Suprapubic skin (tissue), 4 donors: ENCODE results near the gene ELF5. TPM values are rescaled to one million over a fixed set of nuclear protein-coding genes. Genes with fewer than 3 reads are reported as not detected.

Experiments used
- DNase-seq, 2 donors: peaks; one replicate each; pipeline ENCODE4 v3.0.0-alpha.2; 2019; ENCODE audit warnings: low spot score in 2 of 2
- H3K27ac ChIP-seq: fragments of 200-600 bp; sonication (generic); one replicate; pipeline ENCODE4 v1.5.1; 2019
- H3K27me3 ChIP-seq: fragments of 200-600 bp; sonication (generic); one replicate; pipeline ENCODE4 v1.5.1; 2019
- H3K36me3 ChIP-seq: fragments of 200-600 bp; sonication (generic); one replicate; pipeline ENCODE4 v1.5.1; 2019
- H3K4me1 ChIP-seq: fragments of 200-600 bp; sonication (generic); one replicate; pipeline ENCODE4 v1.5.1; 2019
- H3K4me3 ChIP-seq: fragments of 200-600 bp; sonication (generic); one replicate; pipeline ENCODE4 v1.5.1; 2019; ENCODE audit warnings: mild to moderate bottlenecking
- H3K9me3 ChIP-seq: fragments of 200-600 bp; sonication (generic); one replicate; pipeline ENCODE4 v1.5.1; 2019
- EP300 ChIP-seq: sonication (generic); formaldehyde crosslinking; IDR thresholded peaks from one replicate; pipeline ENCODE4 v1.6.1; 2017; ENCODE audit warnings: antibody characterized with exemption
- POLR2A ChIP-seq, 2 donors: fragments of 450-650 bp; IDR thresholded peaks; one replicate each; pipeline ENCODE4 v1.6.1; 2017; ENCODE audit warnings: antibody characterized with exemption in 2 of 2, mild to moderate bottlenecking in 2 of 2, moderate library complexity in 2 of 2
- POLR2AphosphoS5 ChIP-seq, 3 donors: sonication (generic); formaldehyde crosslinking; IDR thresholded peaks; one replicate each; pipeline ENCODE4 v1.6.1; 2017; ENCODE audit warnings: antibody characterized with exemption in 3 of 3
- WGBS: methylation state at CpG from one replicate; pipeline ENCODE4 v1.1.5; 2018; 5-methylcytosine and 5-hydroxymethylcytosine counted together
- total RNA-seq, 4 donors: library from RNA; depleted of rRNA; stranded (reverse); fragments of >200 nt; gene quantifications; one replicate each; pipeline ENCODE4 v1.1.0, GENCODE V29; 2016
- TF ChIP-seq, protein P1 (sequence below), 2 donors: fragments of 200-600 bp in 1 of 2; fragments of 450-650 bp in 1 of 2; sonication (generic) in 1 of 2; IDR thresholded peaks; one replicate each; pipeline ENCODE4 v1.5.1; 2016 to 2019; ENCODE audit warnings: antibody characterized with exemption in 2 of 2, mild to moderate bottlenecking in 1 of 2, moderate library complexity in 1 of 2

Gene ELF5
- total RNA-seq = 10 to 100 TPM in 3 of 4 donors, 1 to 10 TPM in 1; 7.9 to 20.4 (median 11.9) TPM

- Histone ChIP-seq H3K9me3 (no peaks in the 10 kb centered on the region), H3K27ac (peak within 1 kb of the TSS; percentile 51), H3K36me3 (no peaks in the 10 kb centered on the region), H3K4me1 (peaks cover 4% of the 10 kb centered on the region), H3K27me3 (no peaks in the 10 kb centered on the region), H3K4me3 (no peak within 1 kb of the TSS)
- 86% methylated on average over 17 of the region's 17 CpGs for WGBS
- no peak for TF ChIP-seq EP300
- no peak for TF ChIP-seq POLR2A (IDR thresholded peaks at IDR 0.05)
- TF ChIP-seq POLR2AphosphoS5 (IDR thresholded peaks at IDR 0.05) = no peak
- TF ChIP-seq, protein P1, sequence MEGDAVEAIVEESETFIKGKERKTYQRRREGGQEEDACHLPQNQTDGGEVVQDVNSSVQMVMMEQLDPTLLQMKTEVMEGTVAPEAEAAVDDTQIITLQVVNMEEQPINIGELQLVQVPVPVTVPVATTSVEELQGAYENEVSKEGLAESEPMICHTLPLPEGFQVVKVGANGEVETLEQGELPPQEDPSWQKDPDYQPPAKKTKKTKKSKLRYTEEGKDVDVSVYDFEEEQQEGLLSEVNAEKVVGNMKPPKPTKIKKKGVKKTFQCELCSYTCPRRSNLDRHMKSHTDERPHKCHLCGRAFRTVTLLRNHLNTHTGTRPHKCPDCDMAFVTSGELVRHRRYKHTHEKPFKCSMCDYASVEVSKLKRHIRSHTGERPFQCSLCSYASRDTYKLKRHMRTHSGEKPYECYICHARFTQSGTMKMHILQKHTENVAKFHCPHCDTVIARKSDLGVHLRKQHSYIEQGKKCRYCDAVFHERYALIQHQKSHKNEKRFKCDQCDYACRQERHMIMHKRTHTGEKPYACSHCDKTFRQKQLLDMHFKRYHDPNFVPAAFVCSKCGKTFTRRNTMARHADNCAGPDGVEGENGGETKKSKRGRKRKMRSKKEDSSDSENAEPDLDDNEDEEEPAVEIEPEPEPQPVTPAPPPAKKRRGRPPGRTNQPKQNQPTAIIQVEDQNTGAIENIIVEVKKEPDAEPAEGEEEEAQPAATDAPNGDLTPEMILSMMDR (IDR thresholded peaks at IDR 0.05) = no peak
- DNase-seq = no peak
These were observed at the start of gene ELF5 for GRCh38 chr11:34513682-34514449. Gene ELF5, minus strand, starts transcription at chr11:34513794. Its CDS starts 8,045 bp downstream, at chr11:34505749.

DNA sequence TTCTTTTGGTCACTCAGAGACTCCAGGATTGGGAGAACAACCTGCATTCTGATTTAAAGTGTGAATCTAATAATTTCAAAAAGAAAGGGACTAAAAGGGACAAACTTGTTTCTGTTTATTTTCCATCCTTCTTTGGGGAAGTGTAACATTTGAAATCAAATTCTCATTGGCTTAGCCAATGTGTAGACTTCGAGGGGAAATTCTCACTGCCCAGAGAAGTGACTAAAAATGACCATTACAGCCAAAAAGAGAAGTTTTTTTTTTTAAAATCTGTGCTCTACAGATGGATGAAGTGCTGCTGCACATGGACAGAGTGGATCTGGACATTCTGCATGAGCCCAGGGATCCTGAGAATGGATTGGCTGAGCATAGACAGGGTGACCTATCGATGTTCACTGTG lies 49.4 kb upstream of the ELF5 start:
- H3K4me3 ChIP-seq = no peak overlapping the region
- peaks cover 5% of the 10 kb centered on the region for H3K4me1 ChIP-seq
- no peak for DNase-seq
- TF ChIP-seq EP300 (no peak), POLR2AphosphoS5 (IDR thresholded peaks at IDR 0.05) (no peak), POLR2A (IDR thresholded peaks at IDR 0.05) (no peak)
- TF ChIP-seq, protein P1 (IDR thresholded peaks at IDR 0.05) = no peak
- WGBS = 77% methylated on average over 2 of the region's 2 CpGs
- H3K9me3 ChIP-seq = no peaks in the 10 kb centered on the region
- H3K27ac ChIP-seq = no peak overlapping the region
- H3K27me3 ChIP-seq = peaks cover 3% of the 10 kb centered on the region
- no peaks in the 10 kb centered on the region for H3K36me3 ChIP-seq

DNA sequence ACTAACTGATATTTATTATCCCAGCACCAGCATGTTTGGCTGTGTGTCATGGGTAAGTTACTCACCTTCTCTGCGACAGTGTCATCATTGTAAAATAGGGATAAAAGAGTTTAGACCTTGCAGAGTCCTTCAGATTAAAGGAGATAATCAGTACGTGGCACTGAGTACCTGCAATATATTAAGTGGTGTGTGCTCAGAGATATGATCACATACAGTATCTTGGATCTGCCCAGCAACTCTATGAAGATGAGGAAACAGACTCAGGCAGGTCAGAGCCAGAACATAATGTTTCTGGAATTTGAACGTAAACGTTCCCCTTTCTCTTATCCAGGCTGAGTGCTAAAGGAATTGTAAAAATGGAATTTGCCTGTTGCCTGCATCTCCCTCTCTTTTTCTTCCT lies 46.9 kb upstream of the ELF5 start:
- 48% methylated on average over 4 of the region's 4 CpGs for WGBS

DNA sequence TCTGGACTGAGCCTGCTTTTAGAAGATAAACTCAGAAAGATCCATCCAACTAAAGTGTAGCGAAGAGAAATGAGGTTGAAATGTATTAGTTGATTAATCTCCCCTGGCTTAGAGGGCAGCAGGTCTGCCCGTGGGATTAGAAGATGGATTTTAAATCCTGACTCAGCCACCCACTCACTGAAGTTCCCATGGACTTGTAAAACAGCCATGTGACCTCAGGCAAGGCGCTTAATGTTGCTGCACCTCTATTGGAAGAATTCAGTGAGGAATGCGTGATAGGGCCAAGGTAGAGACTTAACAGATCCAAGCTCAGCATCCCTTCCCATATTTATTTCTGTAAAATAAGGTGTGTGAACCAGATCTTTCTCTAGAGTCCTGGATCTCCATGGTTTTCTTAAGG lies 45.1 kb upstream of the ELF5 start:
- no peak overlapping the region for H3K27ac ChIP-seq
- H3K4me1 ChIP-seq = no peaks in the 10 kb centered on the region
- WGBS = 58% methylated on average over 4 of the region's 4 CpGs
- H3K9me3 ChIP-seq = no peaks in the 10 kb centered on the region
- no peak for TF ChIP-seq POLR2AphosphoS5 (IDR thresholded peaks at IDR 0.05)
- TF ChIP-seq, protein P1 (IDR thresholded peaks at IDR 0.05) = no peak
- TF ChIP-seq EP300 = no peak
- TF ChIP-seq POLR2A (IDR thresholded peaks at IDR 0.05) = no peak
- no peak overlapping the region for H3K4me3 ChIP-seq
- H3K27me3 ChIP-seq = no peaks in the 10 kb centered on the region
- no peak for DNase-seq
- H3K36me3 ChIP-seq = no peaks in the 10 kb centered on the region

More for the DNA sequence above, 46.9 kb upstream of the ELF5 start:
- Histone ChIP-seq H3K9me3 (no peaks in the 10 kb centered on the region), H3K4me1 (peaks cover 5% of the 10 kb centered on the region), H3K27me3 (no peaks in the 10 kb centered on the region), H3K4me3 (no peak overlapping the region), H3K27ac (no peak overlapping the region), H3K36me3 (no peaks in the 10 kb centered on the region)
- TF ChIP-seq POLR2AphosphoS5 (IDR thresholded peaks at IDR 0.05) = no peak
- TF ChIP-seq POLR2A (IDR thresholded peaks at IDR 0.05) = no peak
- no peak for TF ChIP-seq EP300
- TF ChIP-seq, protein P1 (IDR thresholded peaks at IDR 0.05) = no peak
- DNase-seq = no peak

GRCh38 chr11:34558211-34558610 lies 44.6 kb upstream of the ELF5 start:
- Histone ChIP-seq H3K36me3 (no peaks in the 10 kb centered on the region), H3K4me3 (no peak overlapping the region), H3K4me1 (no peaks in the 10 kb centered on the region), H3K27ac (no peak overlapping the region), H3K9me3 (no peaks in the 10 kb centered on the region), H3K27me3 (no peaks in the 10 kb centered on the region)
- no peak for TF ChIP-seq EP300
- TF ChIP-seq, protein P1 (IDR thresholded peaks at IDR 0.05) = no peak
- TF ChIP-seq POLR2AphosphoS5 (IDR thresholded peaks at IDR 0.05) = no peak
- TF ChIP-seq POLR2A (IDR thresholded peaks at IDR 0.05) = no peak
- DNase-seq = no peak
- 12% methylated on average over 1 of the region's 1 CpG for WGBS
